Immature natural killer cell (primary cell): ENCODE measurements around the gene NOC4L. TPM values are rescaled to one million over a fixed set of nuclear protein-coding genes. Genes with fewer than 3 reads are reported as not detected.

Experiments used
- DNase-seq, 3 donors: peaks; one replicate each; pipeline ENCODE4 v3.0.0; 2022; ENCODE audit warnings: mixed read lengths in 1 of 3
- H3K27ac Mint-ChIP-seq, 6 donors: one replicate each; pipeline ENCODE4 v1.8.0; 2020; ENCODE audit warnings: mixed read lengths in 6 of 6, mild to moderate bottlenecking in 5 of 6, inconsistent platforms in 4 of 6, moderate library complexity in 3 of 6
- H3K27me3 Mint-ChIP-seq, 3 donors: one replicate each; pipeline ENCODE4 v1.8.0; 2020 to 2021; ENCODE audit warnings: low read depth in 3 of 3, mild to moderate bottlenecking in 3 of 3, mixed read lengths in 3 of 3, moderate library complexity in 3 of 3, inconsistent platforms in 1 of 3
- H3K36me3 Mint-ChIP-seq, 3 donors: one replicate each; pipeline ENCODE4 v1.8.0; 2020; ENCODE audit warnings: mixed read lengths in 3 of 3, inconsistent platforms in 2 of 3, mild to moderate bottlenecking in 2 of 3
- H3K4me1 Mint-ChIP-seq, 2 donors: one replicate each; pipeline ENCODE4 v1.8.0; 2020; ENCODE audit warnings: inconsistent platforms in 2 of 2, mild to moderate bottlenecking in 2 of 2, mixed read lengths in 2 of 2, moderate library complexity in 1 of 2
- H3K4me3 Mint-ChIP-seq, 5 donors: one replicate each; pipeline ENCODE4 v1.8.0; 2020; ENCODE audit warnings: mild to moderate bottlenecking in 5 of 5, mixed read lengths in 5 of 5, inconsistent platforms in 3 of 5, moderate library complexity in 3 of 5
- H3K9me3 Mint-ChIP-seq, 6 donors: one replicate each; pipeline ENCODE4 v1.8.0; 2020; ENCODE audit warnings: mild to moderate bottlenecking in 6 of 6, mixed read lengths in 6 of 6, inconsistent platforms in 4 of 6, moderate library complexity in 3 of 6
- polyA plus RNA-seq, 3 donors: library from polyadenylated mRNA; unstranded; fragments of 300-500 nt; fragmentation: Illumina TruSeq; gene quantifications; one replicate each; pipeline ENCODE4 v1.2.3, GENCODE V29; 2021

NOC4L gene
- polyA plus RNA-seq, 3 donors from 2014 or later = 16.4 to 28.5 (median 17.2) TPM

DNA sequence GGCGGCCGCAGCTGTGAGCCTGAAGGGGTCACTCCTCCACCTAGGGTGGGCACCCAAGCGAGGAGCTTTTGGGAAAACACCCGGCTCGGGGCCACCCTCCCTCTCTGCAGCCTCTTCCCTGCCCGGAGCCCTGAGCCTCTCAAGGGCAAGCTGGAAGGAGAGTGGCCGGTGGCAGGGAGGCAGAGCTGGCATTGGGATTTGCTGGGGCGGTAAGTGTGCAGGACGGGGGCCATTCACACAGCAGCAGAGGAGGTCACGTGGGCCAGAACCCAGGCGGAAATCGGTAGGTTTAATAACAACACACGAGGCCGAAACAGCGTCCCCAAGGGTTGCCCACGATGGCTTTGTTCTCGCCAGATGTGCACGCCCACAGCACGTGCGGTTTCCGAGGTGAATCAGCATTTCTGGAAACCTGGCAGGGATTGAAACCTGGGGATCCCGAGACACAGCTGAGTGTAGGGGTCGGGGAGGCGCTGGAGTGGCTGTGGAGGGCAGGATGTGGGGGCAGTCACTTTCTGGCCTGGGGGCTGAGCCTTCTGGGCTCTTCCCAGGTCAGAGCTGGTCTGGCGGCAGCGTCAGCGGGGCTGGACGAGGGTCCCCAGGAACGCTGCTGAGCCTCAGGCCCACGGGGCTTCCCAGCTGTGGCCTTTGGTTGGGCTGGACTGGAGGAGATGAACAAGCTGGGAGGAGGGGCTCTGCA, 23.5 kb downstream of the NOC4L start:
- no peaks in the 10 kb centered on the region for H3K36me3 Mint-ChIP-seq
- peaks cover 2% of the 10 kb centered on the region in 3 donors for H3K27me3 Mint-ChIP-seq
- H3K9me3 Mint-ChIP-seq = no peaks in the 10 kb centered on the region
- DNase-seq = no peak
- H3K4me1 Mint-ChIP-seq = peaks cover 0 to 6% of the 10 kb centered on the region in 2 donors
- no peak overlapping the region for H3K27ac Mint-ChIP-seq
- no peak overlapping the region for H3K4me3 Mint-ChIP-seq

DNA sequence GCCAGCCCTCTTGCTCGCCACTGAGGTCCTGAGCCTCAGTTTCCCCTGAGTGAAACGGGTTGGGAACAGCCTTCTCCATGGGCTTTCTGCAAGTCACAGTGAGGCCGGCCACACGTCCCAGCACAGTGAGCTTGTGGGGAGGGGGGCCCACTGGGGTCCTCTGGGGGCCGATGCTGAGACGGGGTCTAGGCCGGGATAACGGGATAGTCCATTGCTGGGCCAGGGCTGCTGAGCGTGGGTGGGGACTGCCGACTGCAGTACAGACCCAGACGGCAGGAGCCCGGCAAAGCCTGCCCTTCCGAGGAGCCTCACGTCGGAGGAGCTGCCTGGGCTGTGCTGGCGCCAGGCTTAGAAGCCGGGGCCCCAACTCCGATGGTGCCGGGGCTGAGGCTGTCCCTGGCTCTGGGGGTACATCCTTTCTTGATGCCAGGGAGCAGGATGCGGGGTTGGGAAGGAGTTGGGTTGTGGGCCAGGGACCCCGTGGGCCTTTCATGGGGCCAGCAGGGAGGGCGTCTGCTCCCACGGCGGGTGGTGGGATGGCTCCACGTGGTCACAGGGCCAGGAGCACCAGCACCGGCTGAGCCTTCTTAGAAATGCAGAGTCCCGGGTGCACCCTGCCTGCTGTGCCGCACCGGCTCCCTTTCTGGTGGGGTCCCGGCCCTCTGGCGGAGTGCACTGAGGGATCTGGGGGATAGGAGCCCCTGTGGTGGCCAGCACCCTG, 24.2 kb downstream of the NOC4L start:
- Mint-ChIP-seq H3K4me3 (no peak overlapping the region), H3K36me3 (no peaks in the 10 kb centered on the region), H3K9me3 (no peaks in the 10 kb centered on the region), H3K27me3 (peaks cover 2 to 4% (median 4%) of the 10 kb centered on the region in 3 donors), H3K27ac (no peak overlapping the region), H3K4me1 (peaks cover 0 to 6% of the 10 kb centered on the region in 2 donors)
- DNase-seq = no peak

DNA sequence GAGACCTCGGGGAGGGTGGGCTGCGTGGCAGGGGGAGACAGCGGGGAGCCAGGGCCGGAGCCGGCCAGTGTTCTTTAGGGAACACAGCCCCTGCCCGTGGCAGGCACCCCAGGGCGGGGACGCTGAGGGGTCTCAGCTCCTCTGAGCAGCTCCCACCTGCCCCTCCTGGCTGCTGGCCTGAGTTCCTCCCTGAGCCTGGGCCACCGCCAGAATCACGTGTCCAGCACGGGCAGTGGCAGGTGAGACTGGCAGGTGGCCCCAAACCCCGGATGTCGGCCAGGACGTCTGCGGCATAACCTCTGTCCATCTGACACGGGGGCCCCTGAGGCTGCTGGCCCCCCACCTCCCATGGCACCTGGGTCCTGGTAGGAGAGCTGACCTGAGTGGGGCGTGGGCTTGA, 25.1 kb downstream of the NOC4L start:
- DNase-seq = no peak
- no peaks in the 10 kb centered on the region for H3K36me3 Mint-ChIP-seq
- no peaks in the 10 kb centered on the region for H3K9me3 Mint-ChIP-seq
- H3K27ac Mint-ChIP-seq = no peak overlapping the region
- H3K4me3 Mint-ChIP-seq = no peak overlapping the region
- peaks cover 0 to under 1% of the 10 kb centered on the region in 2 donors for H3K4me1 Mint-ChIP-seq
- peaks cover 2 to 4% (median 2%) of the 10 kb centered on the region in 3 donors for H3K27me3 Mint-ChIP-seq

DNA sequence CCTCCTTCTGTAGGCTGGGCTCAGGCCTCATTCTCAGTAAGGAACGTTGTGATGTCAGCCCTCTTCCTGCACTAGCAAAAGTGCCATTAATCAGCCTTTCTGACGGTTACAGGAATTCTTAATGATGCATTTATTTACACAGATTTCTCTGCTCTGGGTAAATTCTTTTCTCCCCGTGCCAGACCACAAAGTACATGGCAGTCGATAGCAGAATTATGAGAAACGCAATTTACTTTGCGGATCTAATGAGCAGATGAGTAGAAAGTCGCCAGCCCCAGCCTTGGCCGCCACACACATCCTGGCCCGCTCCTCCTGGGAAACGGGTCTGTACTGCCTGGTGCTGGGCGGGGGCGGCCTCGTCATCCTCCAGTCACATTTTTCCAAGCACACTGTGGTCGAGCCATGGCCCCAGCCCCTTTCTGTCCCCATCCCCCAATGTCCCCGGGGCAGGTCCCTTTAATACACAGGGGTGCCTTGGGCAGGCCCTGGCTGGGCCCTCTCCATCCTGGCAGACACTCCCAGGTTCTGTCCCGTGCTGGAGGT, 25.9 kb downstream of the NOC4L start:
- no peak overlapping the region for H3K4me3 Mint-ChIP-seq
- H3K27me3 Mint-ChIP-seq = peaks cover 2 to 4% (median 2%) of the 10 kb centered on the region in 3 donors
- no peaks in the 10 kb centered on the region for H3K36me3 Mint-ChIP-seq
- no peaks in the 10 kb centered on the region for H3K9me3 Mint-ChIP-seq
- H3K27ac Mint-ChIP-seq = no peak overlapping the region
- no peaks in the 10 kb centered on the region for H3K4me1 Mint-ChIP-seq
- no peak for DNase-seq

DNA sequence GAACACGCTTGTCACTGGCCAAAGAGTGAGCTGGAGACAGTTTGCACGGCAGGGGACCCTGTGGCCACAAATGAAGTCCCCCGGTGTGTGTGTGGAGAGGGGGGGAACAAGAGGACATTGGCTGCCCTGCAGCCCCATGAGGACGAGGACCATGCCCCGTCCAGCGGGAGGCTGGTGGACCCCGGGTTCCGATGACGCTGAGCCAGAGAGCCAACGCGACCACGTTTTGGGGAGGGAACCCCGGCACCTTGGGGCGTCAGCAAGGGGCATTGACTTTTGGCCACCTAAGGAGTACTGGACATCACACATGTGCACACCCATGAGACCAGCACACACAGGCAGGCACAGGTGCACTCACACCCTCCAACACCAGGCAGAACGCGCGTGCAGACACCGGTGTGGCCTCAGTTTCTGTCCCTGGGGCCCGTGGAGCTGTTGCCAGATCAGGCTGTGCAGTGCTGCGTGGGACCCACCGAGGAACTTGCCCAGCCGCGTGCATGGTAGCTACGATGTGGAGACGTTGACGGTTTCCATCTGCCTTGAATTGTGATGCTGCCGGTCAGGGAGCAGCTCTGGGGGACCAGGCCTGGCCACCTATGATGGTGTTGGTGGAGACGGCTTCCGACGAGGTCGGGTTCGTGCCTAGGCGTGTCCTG, 26.5 kb downstream of the NOC4L start:
- Mint-ChIP-seq H3K4me1 (no peaks in the 10 kb centered on the region), H3K27me3 (peaks cover 2 to 4% (median 2%) of the 10 kb centered on the region in 3 donors), H3K27ac (no peak overlapping the region), H3K36me3 (no peaks in the 10 kb centered on the region), H3K9me3 (no peaks in the 10 kb centered on the region), H3K4me3 (no peak overlapping the region)
- DNase-seq = no peak

DNA sequence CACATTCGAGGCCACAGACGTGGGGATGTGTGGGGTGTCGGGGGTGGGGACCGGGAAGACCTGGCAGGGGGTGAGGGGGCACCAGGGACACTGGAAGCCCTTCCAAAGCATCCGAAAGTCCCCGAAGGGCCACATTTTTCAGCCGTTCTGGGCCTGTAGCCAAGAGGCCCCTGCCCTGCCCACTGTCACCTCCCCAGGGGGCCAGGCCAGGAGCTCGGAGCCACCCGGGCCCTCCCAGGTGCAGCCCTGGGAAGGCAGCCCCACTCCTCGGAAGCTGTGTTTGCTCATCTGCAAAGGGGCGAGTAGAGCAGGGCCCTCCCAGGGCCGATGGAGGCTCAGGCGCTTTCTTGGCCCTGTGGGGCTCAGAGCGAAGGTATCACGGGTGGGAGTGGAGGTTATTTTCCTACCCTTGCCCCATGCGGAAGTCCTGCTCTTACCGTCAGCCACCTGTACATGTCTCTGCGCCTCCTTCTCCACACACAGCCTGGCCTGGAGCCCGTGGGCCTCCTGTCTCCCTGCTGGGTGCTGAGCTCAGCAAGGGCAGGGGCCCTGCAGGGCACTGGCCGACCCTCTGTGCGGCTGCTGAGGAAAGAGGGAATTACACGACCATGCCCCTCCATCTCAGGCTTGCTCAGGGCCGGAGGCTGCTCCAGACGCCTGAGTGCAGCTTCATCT, 27.2 kb downstream of the NOC4L start:
- Mint-ChIP-seq H3K9me3 (no peaks in the 10 kb centered on the region), H3K27me3 (peaks cover 2 to 4% (median 2%) of the 10 kb centered on the region in 3 donors), H3K27ac (no peak overlapping the region), H3K36me3 (no peaks in the 10 kb centered on the region), H3K4me3 (no peak overlapping the region), H3K4me1 (no peaks in the 10 kb centered on the region)
- DNase-seq = no peak

DNA sequence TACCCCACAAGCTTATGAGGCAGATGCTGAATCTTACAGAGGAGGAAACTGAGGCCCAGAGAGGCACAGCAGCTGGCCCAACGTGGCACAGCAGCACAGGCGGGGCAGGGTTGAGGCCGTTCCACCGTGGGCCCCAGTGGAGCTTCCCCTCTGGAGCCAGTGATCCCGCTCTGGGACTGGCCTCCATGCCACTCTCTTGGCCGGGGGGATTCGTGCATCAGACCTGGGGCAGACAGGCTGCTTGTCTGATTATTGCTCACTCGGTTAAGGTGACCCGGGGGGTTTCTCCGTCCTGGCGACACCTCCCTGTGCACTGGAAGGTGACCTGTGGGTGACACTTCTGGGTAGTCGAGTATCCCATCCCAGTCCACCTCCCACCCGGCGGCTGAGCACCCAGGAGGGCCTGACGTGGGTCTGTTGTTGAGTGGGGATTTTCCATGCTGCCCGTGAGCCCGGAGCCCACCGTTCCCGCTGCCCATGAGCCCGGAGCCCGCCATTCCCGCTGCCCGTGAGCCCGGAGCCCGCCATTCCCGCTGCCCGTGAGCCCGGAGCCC, 27.8 kb downstream of the NOC4L start:
- no peaks in the 10 kb centered on the region for H3K4me1 Mint-ChIP-seq
- no peak for DNase-seq
- no peak overlapping the region for H3K4me3 Mint-ChIP-seq
- H3K36me3 Mint-ChIP-seq = no peaks in the 10 kb centered on the region
- no peaks in the 10 kb centered on the region for H3K9me3 Mint-ChIP-seq
- H3K27ac Mint-ChIP-seq = no peak overlapping the region
- H3K27me3 Mint-ChIP-seq = peaks cover 2 to 4% (median 2%) of the 10 kb centered on the region in 3 donors

DNA sequence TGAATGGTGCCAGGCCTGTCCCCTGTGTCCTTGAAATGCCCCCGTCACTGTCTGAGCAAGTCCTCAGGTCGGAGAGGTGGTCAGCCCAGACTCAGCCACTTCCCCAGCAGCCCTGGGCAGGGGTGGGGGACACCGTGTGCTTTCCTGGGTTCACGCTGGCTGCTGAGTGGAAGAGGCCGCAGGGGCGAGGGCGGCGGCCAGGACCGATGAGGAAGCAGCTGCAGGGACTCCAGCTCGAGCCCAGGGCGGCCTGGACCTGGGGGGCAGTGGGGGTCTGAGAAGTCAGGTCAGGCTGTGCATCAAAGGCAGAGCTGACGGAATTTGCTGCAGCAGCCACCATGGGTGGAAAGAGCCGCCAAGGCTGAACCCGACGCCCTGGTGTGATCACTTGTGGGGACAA, 28.4 kb downstream of the NOC4L start:
- Mint-ChIP-seq H3K27ac (no peak overlapping the region), H3K4me1 (no peaks in the 10 kb centered on the region), H3K9me3 (no peaks in the 10 kb centered on the region), H3K4me3 (no peak overlapping the region), H3K36me3 (no peaks in the 10 kb centered on the region), H3K27me3 (peaks cover 2 to 4% (median 2%) of the 10 kb centered on the region in 3 donors)
- no peak for DNase-seq

DNA sequence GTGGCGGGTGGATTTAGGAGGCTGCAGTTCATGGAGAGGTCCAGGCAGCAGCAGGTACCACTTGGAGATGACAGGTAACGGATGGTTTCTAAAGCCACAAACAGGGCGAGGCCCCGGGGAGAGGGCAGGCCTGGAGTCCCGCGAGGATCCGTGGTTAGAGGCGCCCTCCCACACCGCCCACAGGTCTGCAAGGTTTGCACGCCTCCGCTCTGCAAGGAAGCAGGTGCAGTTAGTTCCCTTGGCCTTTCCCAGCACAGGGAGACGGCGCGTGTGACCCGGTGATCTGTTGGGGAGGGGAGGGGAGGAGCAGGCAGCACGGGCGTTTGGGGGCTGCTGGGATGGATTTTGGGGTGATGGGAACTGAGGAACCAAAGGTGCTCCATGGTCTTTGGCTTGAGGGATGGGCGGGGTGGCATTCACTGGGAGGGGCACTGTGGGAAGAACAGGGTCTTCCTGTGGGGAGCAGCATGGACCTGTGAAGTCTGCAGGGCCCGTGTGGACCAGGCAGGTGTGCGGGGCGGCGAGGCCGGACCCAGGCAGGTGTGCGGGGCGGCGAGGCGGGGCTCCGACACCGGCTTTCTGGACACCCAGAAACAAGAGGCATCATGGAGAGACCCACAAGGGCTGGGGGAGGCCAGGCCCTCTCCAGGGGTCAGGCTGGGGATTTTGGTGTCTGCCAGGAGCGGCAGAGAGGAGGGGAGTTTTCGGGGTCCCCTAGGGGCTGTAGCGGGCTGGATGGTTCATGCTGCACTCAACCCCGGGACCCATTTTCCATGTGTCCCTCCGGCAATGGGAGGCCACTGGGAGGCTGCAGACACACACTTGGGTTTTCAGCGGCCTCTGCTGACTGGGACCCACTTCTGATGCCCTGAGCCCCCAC, 29.1 kb downstream of the NOC4L start:
- Mint-ChIP-seq H3K27ac (no peak overlapping the region), H3K4me1 (no peaks in the 10 kb centered on the region), H3K36me3 (no peaks in the 10 kb centered on the region), H3K9me3 (no peaks in the 10 kb centered on the region), H3K27me3 (peaks cover 2 to 4% (median 3%) of the 10 kb centered on the region in 3 donors), H3K4me3 (no peak overlapping the region)
- no peak for DNase-seq

DNA sequence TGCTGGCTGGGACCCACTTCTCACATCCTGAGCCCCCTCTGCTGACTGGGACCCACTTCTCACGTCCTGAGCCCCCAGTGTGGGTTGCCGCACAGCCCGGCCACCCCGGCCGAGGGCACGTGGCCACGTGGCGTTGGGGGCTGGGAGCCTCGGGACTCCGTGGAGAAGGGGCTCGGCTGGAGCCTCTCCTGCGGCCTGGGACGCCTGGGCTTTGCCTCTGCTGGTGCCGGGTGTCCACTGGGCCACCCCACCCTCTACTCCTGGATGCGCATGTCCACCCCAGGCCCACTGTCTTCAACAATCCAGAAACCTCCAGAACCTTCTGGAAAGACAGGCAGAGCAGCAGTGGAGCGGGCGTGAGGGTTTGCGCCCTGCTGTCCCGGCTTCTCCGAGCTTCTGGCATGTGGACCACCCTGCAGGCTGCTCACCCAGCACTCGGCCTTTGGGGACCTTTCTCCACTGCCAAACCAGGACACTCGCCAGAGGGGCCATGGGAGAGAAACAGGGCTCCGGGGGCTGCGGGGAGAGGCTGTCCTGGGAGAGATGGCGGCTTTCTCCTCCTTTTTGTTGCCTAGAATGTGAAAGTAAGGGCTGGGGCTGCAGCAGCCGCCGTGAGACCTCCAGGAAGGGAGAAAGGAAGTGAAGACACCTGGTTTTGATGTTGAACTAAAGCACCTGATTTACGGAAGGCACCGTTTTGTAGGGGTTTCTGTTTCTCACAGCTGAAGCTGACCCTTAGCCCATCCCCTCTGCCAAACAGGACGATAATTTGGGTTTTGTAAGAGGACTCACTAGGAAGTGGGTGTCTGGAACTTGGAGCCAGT, 30.0 kb downstream of the NOC4L start:
- H3K4me3 Mint-ChIP-seq = no peak overlapping the region
- H3K4me1 Mint-ChIP-seq = no peaks in the 10 kb centered on the region
- no peaks in the 10 kb centered on the region for H3K9me3 Mint-ChIP-seq
- H3K27me3 Mint-ChIP-seq = peaks cover 2 to 6% (median 4%) of the 10 kb centered on the region in 3 donors
- no peak overlapping the region for H3K27ac Mint-ChIP-seq
- H3K36me3 Mint-ChIP-seq = no peaks in the 10 kb centered on the region
- DNase-seq = no peak

DNA sequence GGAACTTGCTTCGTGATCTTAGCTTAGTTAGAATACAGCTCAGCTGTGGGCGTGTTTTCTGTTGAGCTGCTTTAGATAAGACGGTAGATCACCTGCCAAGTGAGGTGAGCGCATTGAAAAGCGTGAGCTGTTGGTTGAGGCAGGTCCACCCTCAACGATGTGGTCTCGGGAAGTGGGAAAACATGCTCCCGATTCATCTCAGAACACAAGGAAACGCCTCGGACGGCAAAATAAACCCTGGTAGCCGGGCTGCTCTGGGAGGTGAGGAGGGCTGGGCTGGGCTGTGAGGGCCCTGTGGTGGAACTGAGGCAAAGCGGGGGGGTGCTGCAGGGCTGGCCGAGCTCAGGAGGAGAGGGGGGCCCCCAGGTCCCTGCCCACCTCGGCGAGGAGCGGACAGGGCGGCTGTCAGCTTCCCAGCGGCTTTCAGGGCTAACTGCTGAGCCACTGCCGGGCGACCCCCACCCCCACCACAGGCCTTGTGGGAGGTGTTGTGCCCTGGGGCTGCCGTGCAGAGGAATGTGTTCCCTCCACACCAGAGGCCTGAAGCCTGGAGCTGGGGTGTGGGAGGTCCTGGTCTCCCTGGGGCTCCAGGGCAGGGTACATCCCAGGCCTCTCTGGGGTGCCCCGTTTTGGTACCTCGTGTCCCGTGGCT, 30.7 kb downstream of the NOC4L start:
- Mint-ChIP-seq H3K4me3 (no peak overlapping the region), H3K9me3 (no peaks in the 10 kb centered on the region), H3K27ac (no peak overlapping the region), H3K27me3 (peaks cover 2 to 7% (median 4%) of the 10 kb centered on the region in 3 donors), H3K4me1 (no peaks in the 10 kb centered on the region), H3K36me3 (no peaks in the 10 kb centered on the region)
- DNase-seq = no peak
